MCF 10A (cell line): ENCODE data around the gene SLC52A1. TPM values are rescaled to one million over a fixed set of nuclear protein-coding genes. Genes with fewer than 3 reads are reported as not detected.

Experiments
- BruUV-seq: library from RNA; stranded (reverse); fragments of 400-500 nt; replicated peaks from 2 replicates; lab custom pipeline; 2021; lab: Mats Ljungman, UMichigan
- CTCF ChIA-PET: fragments of 300-600 bp; sonication (Branson Sonifier 250); formaldehyde crosslinking; extraction: SDS; loops from one replicate; lab custom pipeline; 2021; ENCODE audit warnings: antibody characterized with exemption, inconsistent platforms; lab: Yijun Ruan, JAX
- POLR2A ChIA-PET: fragments of 300-600, 350-650 bp; sonication (Branson Sonifier 250); formaldehyde crosslinking; extraction: SDS; loops from one replicate; lab custom pipeline; 2020; ENCODE audit warnings: antibody characterized with exemption, inconsistent platforms; lab: Yijun Ruan, JAX
- DNase-seq: peaks from one replicate; pipeline ENCODE4 v3.0.0-alpha.2; 2018; ENCODE audit not compliant: unreplicated experiment
- H3K27ac Mint-ChIP-seq: one replicate; pipeline ENCODE4 v1.8.0; 2022; ENCODE audit warnings: mild to moderate bottlenecking, low read depth, mixed read lengths; ENCODE audit not compliant: unreplicated experiment
- H3K27me3 Mint-ChIP-seq: one replicate; pipeline ENCODE4 v1.8.0; 2022; ENCODE audit warnings: mixed read lengths; ENCODE audit not compliant: insufficient read depth, unreplicated experiment
- H3K36me3 Mint-ChIP-seq: one replicate; pipeline ENCODE4 v1.8.0; 2022; ENCODE audit warnings: mild to moderate bottlenecking, moderate library complexity, mixed read lengths; ENCODE audit not compliant: insufficient read depth, unreplicated experiment
- H3K4me1 Mint-ChIP-seq: one replicate; pipeline ENCODE4 v1.8.0; 2022; ENCODE audit warnings: mixed read lengths; ENCODE audit not compliant: insufficient read depth, unreplicated experiment
- H3K4me3 Mint-ChIP-seq: one replicate; pipeline ENCODE4 v1.8.0; 2022; ENCODE audit warnings: mild to moderate bottlenecking, moderate library complexity, mixed read lengths; ENCODE audit not compliant: unreplicated experiment
- H3K9me3 Mint-ChIP-seq: one replicate; pipeline ENCODE4 v1.8.0; 2022; ENCODE audit warnings: mixed read lengths; ENCODE audit not compliant: unreplicated experiment
- CTCF ChIP-seq: fragments of 200-600 bp; IDR thresholded peaks from one replicate; pipeline ENCODE4 v1.8.0; 2022; ENCODE audit warnings: antibody characterized with exemption, mild to moderate bottlenecking; ENCODE audit not compliant: unreplicated experiment
- intact Hi-C: fragments of 100-400 bp; cut with micrococcal nuclease; formaldehyde crosslinking; loops from 2 replicates; pipeline ENCODE4 v1.14.1; 2022
- total RNA-seq: library from RNA; stranded (reverse); gene quantifications from 2 replicates; pipeline ENCODE4 v1.2.3, GENCODE V29; 2022

The SLC52A1 gene
- total RNA-seq, 1 experiment from 2014 or later = not detected

GRCh38 chr17:5024604-5025003 is 10.6 kb downstream of the SLC52A1 start:
- no peak for TF ChIP-seq CTCF
- Mint-ChIP-seq H3K27ac (no peak overlapping the region), H3K36me3 (peaks cover 41% of the 10 kb centered on the region), H3K4me1 (peaks cover 8% of the 10 kb centered on the region), H3K27me3 (no peaks in the 10 kb centered on the region), H3K9me3 (no peaks in the 10 kb centered on the region), H3K4me3 (no peak overlapping the region)
- intact Hi-C loops = no loop called here
- no TSS peak for BruUV-seq
- ChIA-PET POLR2A (no interaction called here), CTCF (interaction anchor here (0.6 kb wide), 1 partner anchor 165 kb away, joined by 4 read pairs; no protein-coding TSS in a partner anchor)
- DNase-seq = no peak

- CTCF ChIA-PET = no interaction called here
Observed at GRCh38 chr17:5023588-5024147, 11.6 kb downstream of the SLC52A1 start.

GRCh38 chr17:5022171-5022711 is 13.0 kb downstream of the SLC52A1 start:
- DNase-seq = no peak

More at GRCh38 chr17:5023588-5024147, 11.6 kb downstream of the SLC52A1 start:
- Mint-ChIP-seq H3K27ac (no peak overlapping the region), H3K4me1 (peaks cover 12% of the 10 kb centered on the region), H3K36me3 (peaks cover 48% of the 10 kb centered on the region), H3K9me3 (no peaks in the 10 kb centered on the region), H3K27me3 (no peaks in the 10 kb centered on the region), H3K4me3 (no peak overlapping the region)
- intact Hi-C loops = no loop called here
- no peak for TF ChIP-seq CTCF
- POLR2A ChIA-PET = no interaction called here
- BruUV-seq = no TSS peak
- no peak for DNase-seq

More at GRCh38 chr17:5022171-5022711, 13.0 kb downstream of the SLC52A1 start:
- Mint-ChIP-seq H3K4me1 (peaks cover 12% of the 10 kb centered on the region), H3K27ac (no peak overlapping the region), H3K27me3 (no peaks in the 10 kb centered on the region), H3K36me3 (peaks cover 57% of the 10 kb centered on the region), H3K9me3 (no peaks in the 10 kb centered on the region), H3K4me3 (no peak overlapping the region)
- CTCF ChIA-PET = interaction anchor here (1.2 to 1.4 kb wide), 2 partner anchors 9 to 11 kb away, joined by 3 to 4 read pairs; no protein-coding TSS in a partner anchor
- no TSS peak for BruUV-seq
- no peak for TF ChIP-seq CTCF
- POLR2A ChIA-PET = interaction anchor here (0.6 to 0.7 kb wide), 2 partner anchors 53 to 1355 kb away, joined by 3 read pairs; no protein-coding TSS in a partner anchor
- intact Hi-C loops = no loop called here
